ENCODE results near the gene PXMP4. TPM values are rescaled to one million over a fixed set of nuclear protein-coding genes. Genes with fewer than 3 reads are reported as not detected.

The PXMP4 gene
- total RNA-seq, 2 donors from 2014 or later = 13.2 to 18.1 TPM

GRCh38 chr20:33716498-33716897 lies 3.6 kb downstream of the PXMP4 start:
- no peaks in the 10 kb centered on the region for H3K27me3 ChIP-seq
- no peak overlapping the region for H3K9ac ChIP-seq (ENCODE audit: low read depth in 2 of 2, low read length in 2 of 2)
- no peak for DNase-seq
- H3K36me3 ChIP-seq = no peaks in the 10 kb centered on the region
- no peak overlapping the region for H3K27ac ChIP-seq
- H3K4me1 ChIP-seq = no peaks in the 10 kb centered on the region
- TF ChIP-seq CTCF (IDR thresholded peaks at IDR 0.05) = no peak
- H3K4me3 ChIP-seq = no peak overlapping the region
- no peaks in the 10 kb centered on the region for H3K9me3 ChIP-seq
- intact Hi-C loops (cut with DNase I) = no loop called here

- H3K4me3 ChIP-seq = no peak overlapping the region
- no peak overlapping the region for H3K27ac ChIP-seq
- H3K36me3 ChIP-seq = no peaks in the 10 kb centered on the region
- intact Hi-C loops (cut with DNase I) = no loop called here
- DNase-seq = no peak
- TF ChIP-seq CTCF (IDR thresholded peaks at IDR 0.05) = no peak
- no peaks in the 10 kb centered on the region for H3K4me1 ChIP-seq
- no peaks in the 10 kb centered on the region for H3K27me3 ChIP-seq
- no peaks in the 10 kb centered on the region for H3K9me3 ChIP-seq
- H3K9ac ChIP-seq (ENCODE audit: low read depth in 2 of 2, low read length in 2 of 2) = no peak overlapping the region
These were observed 6.2 kb downstream of the PXMP4 start for GRCh38 chr20:33713865-33714367.

GRCh38 chr20:33711446-33711738 lies 8.7 kb downstream of the PXMP4 start:
- intact Hi-C loops (cut with DNase I) = no loop called here
- TF ChIP-seq CTCF (IDR thresholded peaks at IDR 0.05) = no peak
- no peaks in the 10 kb centered on the region for H3K9me3 ChIP-seq
- no peak for DNase-seq
- H3K9ac ChIP-seq (ENCODE audit: low read depth in 2 of 2, low read length in 2 of 2) = no peak overlapping the region
- no peaks in the 10 kb centered on the region for H3K36me3 ChIP-seq
- no peak overlapping the region for H3K27ac ChIP-seq
- H3K4me3 ChIP-seq = no peak overlapping the region
- no peaks in the 10 kb centered on the region for H3K27me3 ChIP-seq
- H3K4me1 ChIP-seq = no peaks in the 10 kb centered on the region

- Histone ChIP-seq H3K9ac (ENCODE audit: low read depth in 2 of 2, low read length in 2 of 2) (no peak overlapping the region), H3K4me1 (no peaks in the 10 kb centered on the region), H3K27me3 (no peaks in the 10 kb centered on the region), H3K27ac (no peak overlapping the region), H3K9me3 (no peaks in the 10 kb centered on the region), H3K36me3 (no peaks in the 10 kb centered on the region), H3K4me3 (no peak overlapping the region)
- no peak for TF ChIP-seq CTCF (IDR thresholded peaks at IDR 0.05)
- DNase-seq = no peak
- intact Hi-C loops (cut with DNase I) = no loop called here
These were observed 9.2 kb downstream of the PXMP4 start for GRCh38 chr20:33710681-33711445.

- intact Hi-C loops (cut with DNase I) = no loop called here
- no peaks in the 10 kb centered on the region for H3K9me3 ChIP-seq
- no peaks in the 10 kb centered on the region for H3K4me1 ChIP-seq
- no peak overlapping the region for H3K27ac ChIP-seq
- H3K4me3 ChIP-seq = no peak overlapping the region
- no peaks in the 10 kb centered on the region for H3K36me3 ChIP-seq
- no peaks in the 10 kb centered on the region for H3K27me3 ChIP-seq
- no peak overlapping the region for H3K9ac ChIP-seq (ENCODE audit: low read depth in 2 of 2, low read length in 2 of 2)
- DNase-seq = peak; percentile 38
- no peak for TF ChIP-seq CTCF (IDR thresholded peaks at IDR 0.05)
These were observed 10.1 kb downstream of the PXMP4 start for GRCh38 chr20:33709905-33710541.
